CD14-positive monocyte (primary cell): ENCODE results near the gene DHX9. TPM values are rescaled to one million over a fixed set of nuclear protein-coding genes. Genes with fewer than 3 reads are reported as not detected.
A peak's percentile ranks its signal among the peaks of the same experiment; 100 is the strongest.

ENCODE experiments used
- DNase-seq, 3 donors: peaks; one replicate each; pipeline ENCODE4 v3.0.0-alpha.2; 2011 to 2022
- H2AFZ ChIP-seq: 2 replicates; pipeline ENCODE4 v1.6.0; 2012; ENCODE audit warnings: mild to moderate bottlenecking, low read depth, low read length, inconsistent platforms; ENCODE audit not compliant: insufficient read depth, poor library complexity, severe bottlenecking
- H3K27ac ChIP-seq, 2 donors: 1 replicate in 1 of 2; 2 replicates in 1 of 2; pipeline ENCODE4 v1.5.1; 2012 to 2013; ENCODE audit warnings: low read length in 2 of 2, control low read depth in 1 of 2, inconsistent platforms in 1 of 2, low read depth in 1 of 2, mild to moderate bottlenecking in 1 of 2
- H3K27me3 ChIP-seq, 2 donors: one replicate each; pipeline versions ENCODE4 v1.6.0 to v1.6.1; 2011 to 2013; ENCODE audit warnings: low read length in 2 of 2; ENCODE audit not compliant: control insufficient read depth in 2 of 2, insufficient read depth in 2 of 2
- H3K36me3 ChIP-seq, 2 donors: replicated peaks in 1 of 2; 1 replicate in 1 of 2; 2 replicates in 1 of 2; pipeline versions ENCODE4 v1.5.1 to v1.6.1; 2012 to 2013; ENCODE audit warnings: low read length in 2 of 2, control low read depth in 1 of 2, inconsistent platforms in 1 of 2, mild to moderate bottlenecking in 1 of 2; ENCODE audit not compliant: insufficient read depth in 2 of 2, control insufficient read depth in 1 of 2
- H3K4me1 ChIP-seq, 2 donors: 1 replicate in 1 of 2; 2 replicates in 1 of 2; pipeline versions ENCODE4 v1.5.1 to v1.6.1; 2012 to 2013; ENCODE audit warnings: low read length in 2 of 2, control low read depth in 1 of 2, inconsistent platforms in 1 of 2, mild to moderate bottlenecking in 1 of 2, moderate library complexity in 1 of 2; ENCODE audit not compliant: insufficient read depth in 2 of 2, control insufficient read depth in 1 of 2
- H3K4me2 ChIP-seq: replicated peaks from 2 replicates; pipeline ENCODE3; 2012; ENCODE audit warnings: low read length, moderate library complexity, mild to moderate bottlenecking; ENCODE audit not compliant: poor library complexity, severe bottlenecking; ENCODE audit errors: extremely low read depth
- H3K4me3 ChIP-seq, 3 experiments: fragments of 200-600 bp in 1 of 3; sonication (generic) in 1 of 3; replicated peaks in 1 of 3; 1 replicate in 2 of 3; 2 replicates in 1 of 3; pipeline ENCODE4 v1.5.1; 2011 to 2013; ENCODE audit warnings: low read length in 3 of 3, mild to moderate bottlenecking in 3 of 3, control low read depth in 2 of 3, low read depth in 2 of 3, inconsistent platforms in 1 of 3, moderate library complexity in 1 of 3
- H3K79me2 ChIP-seq: 2 replicates; pipeline ENCODE4 v1.6.0; 2012; ENCODE audit warnings: mild to moderate bottlenecking, control low read depth, inconsistent platforms, low read length, moderate library complexity; ENCODE audit not compliant: insufficient read depth
- H3K9ac ChIP-seq: 2 replicates; pipeline ENCODE4 v1.6.0; 2017; ENCODE audit warnings: low read length, mild to moderate bottlenecking; ENCODE audit not compliant: insufficient read depth, poor library complexity, severe bottlenecking
- H3K9me3 ChIP-seq, 2 donors: replicated peaks in 1 of 2; 1 replicate in 1 of 2; 2 replicates in 1 of 2; pipeline versions ENCODE4 v1.5.1 to v1.6.1; 2012 to 2013; ENCODE audit warnings: low read length in 2 of 2, control low read depth in 1 of 2; ENCODE audit not compliant: control insufficient read depth in 1 of 2, insufficient read depth in 1 of 2
- H4K20me1 ChIP-seq: 2 replicates; pipeline ENCODE4 v1.6.0; 2012; ENCODE audit warnings: mild to moderate bottlenecking, low read length, control low read depth, moderate library complexity; ENCODE audit not compliant: insufficient read depth
- H3K27ac Mint-ChIP-seq, 7 donors: one replicate each; pipeline ENCODE4 v1.8.0; 2020; ENCODE audit warnings: mild to moderate bottlenecking in 7 of 7, mixed read lengths in 7 of 7, moderate library complexity in 6 of 7, inconsistent platforms in 2 of 7
- H3K27me3 Mint-ChIP-seq, 3 donors: one replicate each; pipeline ENCODE4 v1.8.0; 2021 to 2022; ENCODE audit warnings: low read depth in 3 of 3, mild to moderate bottlenecking in 3 of 3, mixed read lengths in 3 of 3, moderate library complexity in 3 of 3, inconsistent platforms in 1 of 3
- H3K36me3 Mint-ChIP-seq, 2 donors: one replicate each; pipeline ENCODE4 v1.8.0; 2020; ENCODE audit warnings: mixed read lengths in 2 of 2, inconsistent platforms in 1 of 2, mild to moderate bottlenecking in 1 of 2
- H3K4me1 Mint-ChIP-seq: one replicate; pipeline ENCODE4 v1.8.0; 2020; ENCODE audit warnings: mild to moderate bottlenecking, mixed read lengths
- H3K4me3 Mint-ChIP-seq, 2 donors: one replicate each; pipeline ENCODE4 v1.8.0; 2020; ENCODE audit warnings: mild to moderate bottlenecking in 2 of 2, mixed read lengths in 2 of 2, moderate library complexity in 1 of 2
- H3K9me3 Mint-ChIP-seq, 7 donors: one replicate each; pipeline ENCODE4 v1.8.0; 2020 to 2022; ENCODE audit warnings: mixed read lengths in 7 of 7, mild to moderate bottlenecking in 6 of 7, moderate library complexity in 6 of 7, inconsistent platforms in 2 of 7
- WGBS: methylation state at CpG from one replicate; pipeline ENCODE4 v1.1.5; 2013; ENCODE audit warnings: missing lambda C conversion rate; ENCODE audit not compliant: insufficient coverage; 5-methylcytosine and 5-hydroxymethylcytosine counted together
- intact Hi-C, 2 donors: fragments of 100-400 bp; cut with micrococcal nuclease; formaldehyde crosslinking; loops; one replicate each; pipeline versions ENCODE4 v1.15.0 to v1.15.1; 2023
- polyA plus RNA-seq, 3 donors: library from polyadenylated mRNA; depleted of rRNA in 1 of 3; unstranded in 2 of 3; stranded (reverse) in 1 of 3; fragments of 300-500 nt in 2 of 3; fragments of >200 nt in 1 of 3; fragmentation: Illumina TruSeq in 2 of 3; gene quantifications; 1 replicate in 2 of 3; 2 replicates in 1 of 3; pipeline ENCODE4 v1.2.3, GENCODE V29; 2012 to 2021
- TF ChIP-seq, protein P1 (sequence below): fragments of 200-600 bp; IDR thresholded peaks from one replicate; pipeline ENCODE4 v1.8.0; 2022; ENCODE audit warnings: antibody characterized with exemption, mild to moderate bottlenecking

Gene DHX9
- polyA plus RNA-seq, 3 donors, result 57.9 to 71.5 (median 58.5) TPM

DNA sequence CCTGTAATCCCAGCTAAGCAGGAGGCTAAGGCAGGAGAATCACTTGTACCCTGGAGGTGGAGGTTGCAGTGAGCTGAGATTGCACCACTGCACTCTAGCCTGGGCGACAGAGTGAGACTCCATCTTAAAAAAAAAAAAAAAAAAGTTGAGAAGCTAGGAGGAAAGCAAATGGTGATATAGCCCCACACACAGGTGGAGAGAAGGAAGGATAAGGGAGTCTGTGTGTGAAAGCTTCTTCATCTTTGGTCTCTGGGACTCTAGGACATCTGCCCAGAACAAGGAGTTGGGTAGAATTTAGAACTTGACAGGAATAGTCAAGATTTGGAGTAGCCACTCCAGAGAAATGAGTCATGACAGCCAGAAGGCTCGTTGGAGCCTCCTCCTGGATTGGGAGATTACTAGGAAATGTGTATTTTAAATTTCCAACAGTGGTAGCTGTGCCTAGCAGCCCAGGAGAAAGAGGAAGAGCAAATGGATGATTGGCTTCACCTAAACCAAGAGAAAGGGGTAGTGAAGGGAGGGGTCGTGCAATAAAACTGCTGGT lies 29.7 kb upstream of the DHX9 start:
- TF ChIP-seq, protein P1, sequence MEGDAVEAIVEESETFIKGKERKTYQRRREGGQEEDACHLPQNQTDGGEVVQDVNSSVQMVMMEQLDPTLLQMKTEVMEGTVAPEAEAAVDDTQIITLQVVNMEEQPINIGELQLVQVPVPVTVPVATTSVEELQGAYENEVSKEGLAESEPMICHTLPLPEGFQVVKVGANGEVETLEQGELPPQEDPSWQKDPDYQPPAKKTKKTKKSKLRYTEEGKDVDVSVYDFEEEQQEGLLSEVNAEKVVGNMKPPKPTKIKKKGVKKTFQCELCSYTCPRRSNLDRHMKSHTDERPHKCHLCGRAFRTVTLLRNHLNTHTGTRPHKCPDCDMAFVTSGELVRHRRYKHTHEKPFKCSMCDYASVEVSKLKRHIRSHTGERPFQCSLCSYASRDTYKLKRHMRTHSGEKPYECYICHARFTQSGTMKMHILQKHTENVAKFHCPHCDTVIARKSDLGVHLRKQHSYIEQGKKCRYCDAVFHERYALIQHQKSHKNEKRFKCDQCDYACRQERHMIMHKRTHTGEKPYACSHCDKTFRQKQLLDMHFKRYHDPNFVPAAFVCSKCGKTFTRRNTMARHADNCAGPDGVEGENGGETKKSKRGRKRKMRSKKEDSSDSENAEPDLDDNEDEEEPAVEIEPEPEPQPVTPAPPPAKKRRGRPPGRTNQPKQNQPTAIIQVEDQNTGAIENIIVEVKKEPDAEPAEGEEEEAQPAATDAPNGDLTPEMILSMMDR, result no peak
- Histone ChIP-seq H2AFZ (no peak overlapping the region), H3K4me1 (peaks cover 9 to 16% of the 10 kb centered on the region in 2 donors), H3K79me2 (no peaks in the 10 kb centered on the region), H4K20me1 (peaks cover 5% of the 10 kb centered on the region), H3K9ac (no peak overlapping the region), H3K9me3 (no peaks in the 10 kb centered on the region), H3K27ac (peak overlapping the region in 1 of 2 donors; percentile 68), H3K27me3 (no peaks in the 10 kb centered on the region), H3K4me3 (no peak overlapping the region), H3K36me3 (peaks cover 57 to 91% of the 10 kb centered on the region in 2 donors), H3K4me2 (no peak overlapping the region)
- H3K27me3 Mint-ChIP-seq, result peaks cover 0 to 3% (median 1%) of the 10 kb centered on the region in 3 donors
- no peak overlapping the region for H3K4me3 Mint-ChIP-seq
- DNase-seq, result no peak
- peaks cover 83 to 91% of the 10 kb centered on the region in 2 donors for H3K36me3 Mint-ChIP-seq
- H3K27ac Mint-ChIP-seq, result peak overlapping the region in 6 of 7 donors; percentile 44 to 82 (median 72)
- H3K9me3 Mint-ChIP-seq, result no peaks in the 10 kb centered on the region
- peaks cover 14% of the 10 kb centered on the region for H3K4me1 Mint-ChIP-seq
- 88% methylated on average over 1 of the region's 3 CpGs for WGBS
- intact Hi-C loops, result no loop called here

DNA sequence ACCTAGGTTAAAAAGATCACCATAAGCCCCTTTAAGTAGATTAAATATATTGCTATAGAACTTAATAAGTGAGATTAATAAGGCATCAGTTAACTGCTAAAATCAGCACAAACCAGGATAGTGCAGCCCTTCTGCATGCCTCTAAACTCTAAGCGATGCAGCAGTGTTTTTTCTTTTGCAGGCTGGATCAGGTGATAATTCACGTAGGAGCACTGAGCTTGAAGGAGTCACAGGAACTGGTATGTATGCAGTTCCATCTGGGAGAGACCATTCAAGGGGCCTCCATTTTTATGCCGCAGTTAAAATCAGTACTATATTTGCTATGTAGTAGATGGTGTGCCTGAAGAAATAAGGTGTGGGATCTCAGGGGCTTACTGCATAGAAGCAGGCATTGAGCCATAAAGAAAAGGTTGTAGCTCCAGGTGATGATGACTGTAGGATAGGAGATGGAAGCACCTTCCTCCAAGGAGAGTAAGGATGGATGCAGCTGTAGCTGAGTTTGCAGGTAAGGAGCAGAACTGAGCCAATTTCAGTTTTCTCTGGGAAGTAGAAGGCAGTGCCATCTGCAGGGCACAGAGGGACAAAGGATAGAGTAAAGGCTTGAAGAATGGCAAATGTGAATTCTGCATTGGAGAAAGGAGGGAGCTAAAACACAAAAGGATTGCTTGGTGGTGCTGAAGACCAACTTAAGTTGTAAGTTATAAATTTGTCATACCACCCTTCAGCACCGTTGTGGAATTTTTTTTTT lies 27.0 kb upstream of the DHX9 start:
- Histone ChIP-seq H4K20me1 (peaks cover 3% of the 10 kb centered on the region), H3K4me3 (no peak overlapping the region), H3K4me1 (peaks cover 9 to 16% of the 10 kb centered on the region in 2 donors), H3K9me3 (no peaks in the 10 kb centered on the region), H3K36me3 (peaks cover 62 to 91% of the 10 kb centered on the region in 2 donors), H3K9ac (no peak overlapping the region), H2AFZ (no peak overlapping the region), H3K4me2 (no peak overlapping the region), H3K79me2 (no peaks in the 10 kb centered on the region), H3K27me3 (no peaks in the 10 kb centered on the region), H3K27ac (no peak overlapping the region)
- Mint-ChIP-seq H3K4me3 (no peak overlapping the region), H3K27me3 (peaks cover 0 to 3% (median 0%) of the 10 kb centered on the region in 3 donors), H3K27ac (no peak overlapping the region), H3K9me3 (peaks cover 0 to 2% (median 0%) of the 10 kb centered on the region in 7 donors), H3K36me3 (peaks cover 78 to 84% of the 10 kb centered on the region in 2 donors), H3K4me1 (peaks cover 14% of the 10 kb centered on the region)
- no peak for DNase-seq
- intact Hi-C loops, result no loop called here
- TF ChIP-seq, protein P1, result no peak
- 100% methylated on average over 2 of the region's 4 CpGs for WGBS
